Measurements from ENCODE around the gene DNM3. TPM values are rescaled to one million over a fixed set of nuclear protein-coding genes. Genes with fewer than 3 reads are reported as not detected.

Gene DNM3
- total RNA-seq, 1 donor from 2014 or later = 1.1 TPM

- TF ChIP-seq, protein P1, sequence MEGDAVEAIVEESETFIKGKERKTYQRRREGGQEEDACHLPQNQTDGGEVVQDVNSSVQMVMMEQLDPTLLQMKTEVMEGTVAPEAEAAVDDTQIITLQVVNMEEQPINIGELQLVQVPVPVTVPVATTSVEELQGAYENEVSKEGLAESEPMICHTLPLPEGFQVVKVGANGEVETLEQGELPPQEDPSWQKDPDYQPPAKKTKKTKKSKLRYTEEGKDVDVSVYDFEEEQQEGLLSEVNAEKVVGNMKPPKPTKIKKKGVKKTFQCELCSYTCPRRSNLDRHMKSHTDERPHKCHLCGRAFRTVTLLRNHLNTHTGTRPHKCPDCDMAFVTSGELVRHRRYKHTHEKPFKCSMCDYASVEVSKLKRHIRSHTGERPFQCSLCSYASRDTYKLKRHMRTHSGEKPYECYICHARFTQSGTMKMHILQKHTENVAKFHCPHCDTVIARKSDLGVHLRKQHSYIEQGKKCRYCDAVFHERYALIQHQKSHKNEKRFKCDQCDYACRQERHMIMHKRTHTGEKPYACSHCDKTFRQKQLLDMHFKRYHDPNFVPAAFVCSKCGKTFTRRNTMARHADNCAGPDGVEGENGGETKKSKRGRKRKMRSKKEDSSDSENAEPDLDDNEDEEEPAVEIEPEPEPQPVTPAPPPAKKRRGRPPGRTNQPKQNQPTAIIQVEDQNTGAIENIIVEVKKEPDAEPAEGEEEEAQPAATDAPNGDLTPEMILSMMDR (IDR thresholded peaks at IDR 0.05) = no peak
- no peak for TF ChIP-seq EZH2 (IDR thresholded peaks at IDR 0.05)
- TF ChIP-seq EZH2phosphoT487 (IDR thresholded peaks at IDR 0.05) = no peak
- Histone ChIP-seq H3K79me2 (ENCODE audit: low read depth) (no peaks in the 10 kb centered on the region), H3K27me3 (no peaks in the 10 kb centered on the region), H3F3A (ENCODE audit: low read depth) (peaks cover 3% of the 10 kb centered on the region), H3K4me2 (no peak overlapping the region), H3K9me3 (ENCODE audit: low read depth) (no peaks in the 10 kb centered on the region), H2AFZ (replicated peaks) (peak overlapping the region; percentile 34), H3K4me1 (peaks cover 8% of the 10 kb centered on the region), H3K9ac (no peak overlapping the region), H4K20me1 (ENCODE audit: low read depth) (no peaks in the 10 kb centered on the region), H3K4me3 (no peak overlapping the region), H3K36me3 (no peaks in the 10 kb centered on the region), H3K27ac (no peak overlapping the region)
- no peak overlapping the region for H3K27ac Mint-ChIP-seq
- peaks cover 9% of the 10 kb centered on the region for H3K27me3 Mint-ChIP-seq (ENCODE audit: insufficient read depth, low read depth)
- H3K4me3 Mint-ChIP-seq = no peak overlapping the region
- no peak for DNase-seq (ENCODE audit: low spot score)
- H3K4me1 Mint-ChIP-seq = peaks cover 11% of the 10 kb centered on the region
- no peaks in the 10 kb centered on the region for H3K9me3 Mint-ChIP-seq
- H3K36me3 Mint-ChIP-seq = no peaks in the 10 kb centered on the region
These were observed 24.9 kb upstream of the DNM3 start for GRCh38 chr1:171816300-171816901.

GRCh38 chr1:171817511-171818265 is 23.6 kb upstream of the DNM3 start:
- Histone ChIP-seq H3K4me2 (no peak overlapping the region), H3K27ac (no peak overlapping the region), H3K4me1 (peaks cover 8% of the 10 kb centered on the region), H4K20me1 (ENCODE audit: low read depth) (no peaks in the 10 kb centered on the region), H2AFZ (replicated peaks) (peak overlapping the region; percentile 53), H3K9me3 (ENCODE audit: low read depth) (no peaks in the 10 kb centered on the region), H3K27me3 (no peaks in the 10 kb centered on the region), H3K36me3 (no peaks in the 10 kb centered on the region), H3K79me2 (ENCODE audit: low read depth) (no peaks in the 10 kb centered on the region), H3K4me3 (no peak overlapping the region), H3F3A (ENCODE audit: low read depth) (peaks cover 3% of the 10 kb centered on the region), H3K9ac (no peak overlapping the region)
- peak overlapping the region; percentile 17 for H3K4me3 Mint-ChIP-seq
- H3K36me3 Mint-ChIP-seq = no peaks in the 10 kb centered on the region
- no peak for TF ChIP-seq EZH2 (IDR thresholded peaks at IDR 0.05)
- no peak for TF ChIP-seq EZH2phosphoT487 (IDR thresholded peaks at IDR 0.05)
- TF ChIP-seq, protein P1 (IDR thresholded peaks at IDR 0.05) = no peak
- peaks cover 11% of the 10 kb centered on the region for H3K4me1 Mint-ChIP-seq
- H3K27ac Mint-ChIP-seq = peak overlapping the region; percentile 72
- peak; percentile 38 for DNase-seq (ENCODE audit: low spot score)
- no peaks in the 10 kb centered on the region for H3K9me3 Mint-ChIP-seq
- H3K27me3 Mint-ChIP-seq (ENCODE audit: insufficient read depth, low read depth) = peaks cover 9% of the 10 kb centered on the region

GRCh38 chr1:171819946-171820345 is 21.4 kb upstream of the DNM3 start:
- Mint-ChIP-seq H3K27me3 (ENCODE audit: insufficient read depth, low read depth) (peaks cover 9% of the 10 kb centered on the region), H3K4me3 (no peak overlapping the region), H3K36me3 (no peaks in the 10 kb centered on the region), H3K4me1 (peaks cover 11% of the 10 kb centered on the region), H3K27ac (no peak overlapping the region), H3K9me3 (no peaks in the 10 kb centered on the region)
- Histone ChIP-seq H3K9me3 (ENCODE audit: low read depth) (no peaks in the 10 kb centered on the region), H3K36me3 (no peaks in the 10 kb centered on the region), H3K4me2 (no peak overlapping the region), H3K4me3 (no peak overlapping the region), H3K9ac (no peak overlapping the region), H3K27me3 (no peaks in the 10 kb centered on the region), H3F3A (ENCODE audit: low read depth) (peaks cover 3% of the 10 kb centered on the region), H3K4me1 (peaks cover 8% of the 10 kb centered on the region), H2AFZ (replicated peaks) (no peak overlapping the region), H3K79me2 (ENCODE audit: low read depth) (no peaks in the 10 kb centered on the region), H4K20me1 (ENCODE audit: low read depth) (no peaks in the 10 kb centered on the region), H3K27ac (no peak overlapping the region)
- no peak for TF ChIP-seq EZH2phosphoT487 (IDR thresholded peaks at IDR 0.05)
- no peak for DNase-seq (ENCODE audit: low spot score)

DNA sequence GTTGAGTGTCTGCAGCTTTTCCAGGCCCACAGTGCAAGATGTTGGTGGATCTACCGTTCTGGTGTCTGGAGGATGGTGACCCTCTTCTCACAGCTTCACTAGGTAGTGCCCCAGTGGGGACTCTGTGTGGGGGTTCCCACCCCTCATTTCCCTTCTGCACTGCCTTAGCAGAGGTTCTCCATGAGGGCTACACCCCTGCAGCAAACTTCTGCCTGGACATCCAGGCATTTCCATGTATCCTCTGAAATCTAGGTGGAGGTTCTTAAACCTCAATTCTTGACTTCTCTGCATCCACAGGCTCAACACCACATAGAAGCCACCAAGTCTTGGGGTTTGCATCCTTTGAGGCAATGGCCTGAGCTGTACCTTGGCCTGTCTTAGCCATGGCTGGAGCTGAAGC is 14.3 kb upstream of the DNM3 start:
- H3K27ac ChIP-seq = no peak overlapping the region
- H2AFZ ChIP-seq (replicated peaks) = no peak overlapping the region
- H3K36me3 ChIP-seq = no peaks in the 10 kb centered on the region
- H3K4me1 Mint-ChIP-seq = no peaks in the 10 kb centered on the region
- H3K9ac ChIP-seq = no peak overlapping the region
- no peaks in the 10 kb centered on the region for H4K20me1 ChIP-seq (ENCODE audit: low read depth)
- TF ChIP-seq EZH2phosphoT487 (IDR thresholded peaks at IDR 0.05) (no peak), EZH2 (IDR thresholded peaks at IDR 0.05) (no peak)
- TF ChIP-seq, protein P1 (IDR thresholded peaks at IDR 0.05) = no peak
- no peak overlapping the region for H3K27ac Mint-ChIP-seq
- H3K27me3 Mint-ChIP-seq (ENCODE audit: insufficient read depth, low read depth) = peaks cover 5% of the 10 kb centered on the region
- no peak for DNase-seq (ENCODE audit: low spot score)
- no peak overlapping the region for H3K4me3 ChIP-seq
- peaks cover 31% of the 10 kb centered on the region for H3K9me3 Mint-ChIP-seq
- H3K36me3 Mint-ChIP-seq = peaks cover 4% of the 10 kb centered on the region
- no peaks in the 10 kb centered on the region for H3K79me2 ChIP-seq (ENCODE audit: low read depth)
- H3K9me3 ChIP-seq (ENCODE audit: low read depth) = no peaks in the 10 kb centered on the region
- H3K4me2 ChIP-seq = no peak overlapping the region
- no peak overlapping the region for H3K4me3 Mint-ChIP-seq
- no peaks in the 10 kb centered on the region for H3K4me1 ChIP-seq
- no peaks in the 10 kb centered on the region for H3K27me3 ChIP-seq
- no peaks in the 10 kb centered on the region for H3F3A ChIP-seq (ENCODE audit: low read depth)

All from neural progenitor cell (in vitro differentiated cells).